COLO829 (cell line): ENCODE results near the gene TCEANC2.
"Not testable (repeated sequence)": the region's sequence is repeated elsewhere in the genome, so short reads cannot be mapped to it uniquely, and the experiment has no call there.

Experiments
- DNase-seq: peaks from one replicate; pipeline ENCODE4 v3.0.0; 2012; ENCODE audit warnings: low spot score

Gene TCEANC2

DNA sequence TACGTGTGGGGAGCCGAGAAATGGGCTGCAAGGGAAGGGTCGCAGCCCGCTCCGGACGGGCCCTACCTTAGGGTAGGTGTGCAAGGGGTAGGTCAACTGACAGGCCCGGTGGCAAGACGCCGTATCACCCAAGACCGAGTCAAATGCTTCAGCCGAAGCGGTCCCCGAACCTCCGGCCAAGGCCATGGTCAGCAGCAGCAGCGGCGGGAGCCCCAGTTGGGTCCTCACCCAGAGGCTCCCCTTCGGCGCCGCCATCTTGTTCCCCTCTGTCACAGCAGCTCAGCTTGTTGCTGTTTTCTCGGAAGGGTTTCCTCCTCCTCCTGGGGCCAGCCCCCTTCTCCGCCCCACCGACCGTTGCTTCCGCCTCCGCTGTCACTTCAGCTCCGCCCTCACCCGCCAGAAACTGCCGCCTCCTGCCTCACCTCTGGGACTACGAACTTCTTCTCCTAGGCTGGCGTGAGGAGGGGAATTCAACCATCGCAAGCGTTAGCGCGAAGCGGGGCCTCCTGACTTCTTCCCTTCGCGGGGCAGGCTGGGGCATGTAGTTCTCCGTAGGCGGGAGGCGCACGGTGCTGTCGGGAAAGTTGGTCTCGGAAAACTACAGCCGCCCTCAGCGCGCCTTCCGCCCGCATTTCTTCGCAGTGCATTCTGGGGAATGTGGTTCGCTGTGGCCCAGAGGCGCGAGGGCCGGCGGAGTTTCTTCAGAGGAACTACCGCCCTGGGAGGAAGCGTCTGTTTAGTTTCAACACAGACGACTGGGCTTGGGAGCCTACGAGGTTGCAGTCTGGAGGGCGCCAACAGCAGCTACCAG, at the start of gene TCEANC2, which contains the start of gene TMEM59:
Gene TCEANC2 (plus strand): TSS at position 675 of the 811 bp plus-strand sequence. CDS start 815 bp downstream, outside the sequence.
Gene TMEM59 (minus strand): TSS at position 271 of the 811 bp plus-strand sequence. CDS start 16 bp downstream, at position 255.
- peak; percentile 95 for DNase-seq

DNA sequence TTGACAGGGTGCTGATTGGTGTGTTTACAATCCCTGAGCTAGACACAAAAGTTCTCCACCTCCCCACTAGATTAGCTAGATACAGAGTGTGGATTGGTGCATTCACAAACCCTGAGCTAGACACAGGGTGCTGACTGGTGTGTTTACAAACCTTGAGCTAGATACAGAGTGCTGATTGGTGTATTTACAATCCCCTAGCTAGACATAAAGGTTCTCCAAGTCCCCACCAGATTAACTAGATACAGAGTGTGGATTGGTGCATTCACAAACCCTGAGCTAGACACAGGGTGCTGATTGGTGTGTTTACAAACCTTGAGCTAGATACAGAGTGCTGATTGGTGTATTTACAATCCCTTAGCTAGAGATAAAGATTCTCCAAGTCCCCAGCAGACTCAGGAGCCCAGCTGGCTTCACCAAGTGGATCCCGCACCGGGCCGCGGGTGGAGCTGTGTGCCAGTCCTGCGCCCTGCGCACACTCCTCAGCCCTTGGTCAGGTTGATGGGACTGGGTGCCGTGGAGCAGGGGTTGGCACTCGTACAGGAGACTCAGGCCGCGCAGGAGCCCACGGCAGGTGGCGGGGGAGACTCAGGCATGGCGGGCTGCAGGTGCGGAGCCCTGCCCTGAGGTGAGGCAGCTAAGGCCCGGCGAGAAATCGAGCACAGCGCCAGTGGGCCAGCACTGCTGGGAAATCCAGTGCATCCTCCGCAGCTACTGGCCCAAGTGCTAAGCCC, 49.5 kb upstream of the TCEANC2 start:
- not testable (repeated sequence) for DNase-seq

DNA sequence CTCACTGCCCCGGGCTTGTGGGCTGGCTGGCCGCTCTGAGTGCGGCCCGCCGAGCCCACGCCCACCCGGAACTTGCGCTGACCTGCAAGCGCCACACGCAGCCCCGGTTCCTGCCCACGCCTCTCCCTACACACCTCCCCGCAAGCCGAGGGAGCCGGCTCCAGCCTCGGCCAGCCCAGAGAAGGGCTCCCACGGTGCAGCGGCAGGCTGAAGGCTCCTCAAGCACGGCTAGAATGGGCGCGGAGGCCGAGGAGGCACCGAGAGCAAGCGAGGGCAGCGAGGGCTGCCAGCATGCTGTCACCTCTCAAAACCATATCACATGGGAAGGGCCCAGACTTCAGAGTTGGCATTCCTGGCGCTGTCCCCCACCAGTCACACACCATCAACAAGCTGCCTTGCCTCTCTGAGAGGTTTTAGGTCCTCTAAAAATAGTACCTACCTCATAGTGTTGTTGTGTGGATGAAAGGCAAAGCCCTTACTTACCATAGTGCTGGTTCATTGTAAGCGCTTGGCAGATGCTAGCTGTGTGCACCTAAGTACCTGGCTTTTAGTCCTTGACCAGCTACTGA, 48.8 kb upstream of the TCEANC2 start:
- DNase-seq: no peak

DNA sequence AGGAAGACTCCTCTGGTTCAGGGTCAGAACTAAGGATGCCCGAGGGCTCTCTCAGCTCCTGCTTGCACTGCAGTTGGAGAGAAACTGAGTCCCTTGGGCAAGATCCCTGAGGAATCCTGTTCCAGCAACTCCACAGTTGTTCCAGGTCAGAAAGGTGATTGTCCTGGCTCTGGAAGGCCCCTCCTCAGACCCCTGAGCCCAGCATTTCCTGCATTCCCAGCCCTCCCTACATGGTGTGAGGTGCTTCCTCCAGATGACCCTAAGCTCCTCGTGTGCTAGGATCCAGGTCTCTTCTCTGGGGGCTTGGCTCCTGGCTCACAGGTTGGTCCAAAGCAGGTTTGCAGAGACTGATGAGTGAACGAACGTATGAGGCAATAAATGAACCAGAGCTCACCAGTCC, 46.9 kb upstream of the TCEANC2 start:
- DNase-seq: no peak

DNA sequence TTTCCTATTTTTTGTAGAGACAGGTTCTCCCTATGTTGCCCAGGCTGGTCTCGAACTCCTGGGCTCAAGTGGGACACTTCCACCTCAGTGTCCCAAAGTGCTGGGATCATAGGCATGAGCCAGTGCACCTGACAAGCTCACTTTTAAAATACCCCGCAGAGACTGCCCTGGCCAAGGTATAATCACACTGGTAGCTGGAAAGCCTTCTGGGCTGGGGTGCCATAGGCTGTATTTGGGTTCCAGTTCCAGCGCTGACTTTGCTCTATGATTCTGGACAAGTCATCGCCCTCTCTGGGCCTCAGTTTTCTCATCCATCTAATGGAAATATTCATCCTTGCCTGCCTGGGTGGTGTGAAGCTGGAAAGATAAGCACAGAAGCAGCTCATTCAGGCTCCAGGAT, 45.8 kb upstream of the TCEANC2 start:
- DNase-seq: no peak

DNA sequence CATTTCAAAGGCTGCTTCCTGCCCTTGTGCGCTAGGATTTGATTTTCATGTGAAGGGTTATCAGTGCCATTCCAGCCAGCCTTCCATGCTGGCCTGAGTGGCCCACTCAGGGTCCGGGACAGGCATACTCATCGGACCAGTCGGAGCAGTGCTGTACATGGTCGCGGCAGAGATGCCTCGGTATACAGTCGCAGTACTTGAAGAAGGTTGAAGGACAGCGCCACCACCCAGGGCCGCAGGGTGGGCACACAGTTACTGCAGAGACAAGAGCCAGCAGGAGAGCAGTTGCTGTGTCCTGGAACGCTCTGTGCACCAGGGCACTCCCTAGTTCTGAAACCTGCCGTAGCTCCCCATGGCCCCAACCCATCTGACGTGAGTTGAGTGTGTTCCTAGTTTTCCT, 44.5 kb upstream of the TCEANC2 start:
- no peak for DNase-seq

DNA sequence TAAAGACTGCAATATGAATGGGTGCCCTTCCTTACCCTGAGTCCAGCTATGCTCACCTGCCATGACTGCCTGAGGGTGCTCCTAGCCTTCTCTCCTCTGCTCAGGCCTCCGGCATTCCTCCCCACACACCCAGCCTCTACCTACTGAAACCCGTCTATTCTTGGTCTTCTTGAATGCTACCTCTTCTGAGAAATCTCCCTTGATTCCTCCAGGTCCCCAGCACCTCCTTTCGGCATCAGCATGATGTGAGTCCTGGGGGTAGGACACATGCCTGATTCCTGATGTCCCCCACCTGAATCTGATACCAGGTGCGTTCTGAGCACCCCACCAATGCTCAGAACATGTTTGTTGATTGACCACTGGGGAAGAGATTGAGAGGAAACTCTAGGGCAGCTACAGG, 44.0 kb upstream of the TCEANC2 start:
- no peak for DNase-seq

DNA sequence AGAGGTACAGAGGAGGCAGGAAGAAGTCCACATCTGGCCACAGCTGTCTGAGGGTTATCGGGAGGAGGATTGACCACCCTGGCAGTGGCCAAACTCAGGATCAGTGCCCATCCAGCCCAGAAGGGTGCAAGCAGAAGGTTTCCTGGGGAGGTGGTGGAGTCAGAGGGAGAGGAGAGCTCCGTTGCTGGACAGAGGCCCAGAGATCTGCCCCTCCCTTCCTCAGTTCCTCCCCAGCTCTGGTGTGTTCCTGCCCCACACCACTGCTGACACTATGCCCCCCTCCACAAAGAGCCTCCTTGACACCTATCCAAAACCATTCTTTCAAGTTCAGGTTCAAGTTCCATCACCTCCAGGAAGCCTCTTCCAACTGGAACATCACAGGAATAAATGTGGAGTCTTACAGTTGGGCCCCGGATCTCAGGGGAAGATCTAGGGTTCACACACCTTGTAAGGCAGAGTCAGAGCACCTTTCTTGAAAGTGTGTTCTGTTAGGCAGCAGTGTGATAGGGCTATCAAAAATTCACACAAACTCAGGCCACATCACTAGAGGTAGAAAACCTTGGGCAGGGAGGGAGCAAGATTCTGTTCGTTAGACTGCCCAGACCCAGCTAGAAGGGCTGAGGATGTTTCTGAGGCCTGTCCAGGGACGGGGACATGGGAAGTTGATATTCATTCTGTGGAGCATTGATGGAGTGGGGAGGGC, 42.8 kb upstream of the TCEANC2 start:
- no peak for DNase-seq

DNA sequence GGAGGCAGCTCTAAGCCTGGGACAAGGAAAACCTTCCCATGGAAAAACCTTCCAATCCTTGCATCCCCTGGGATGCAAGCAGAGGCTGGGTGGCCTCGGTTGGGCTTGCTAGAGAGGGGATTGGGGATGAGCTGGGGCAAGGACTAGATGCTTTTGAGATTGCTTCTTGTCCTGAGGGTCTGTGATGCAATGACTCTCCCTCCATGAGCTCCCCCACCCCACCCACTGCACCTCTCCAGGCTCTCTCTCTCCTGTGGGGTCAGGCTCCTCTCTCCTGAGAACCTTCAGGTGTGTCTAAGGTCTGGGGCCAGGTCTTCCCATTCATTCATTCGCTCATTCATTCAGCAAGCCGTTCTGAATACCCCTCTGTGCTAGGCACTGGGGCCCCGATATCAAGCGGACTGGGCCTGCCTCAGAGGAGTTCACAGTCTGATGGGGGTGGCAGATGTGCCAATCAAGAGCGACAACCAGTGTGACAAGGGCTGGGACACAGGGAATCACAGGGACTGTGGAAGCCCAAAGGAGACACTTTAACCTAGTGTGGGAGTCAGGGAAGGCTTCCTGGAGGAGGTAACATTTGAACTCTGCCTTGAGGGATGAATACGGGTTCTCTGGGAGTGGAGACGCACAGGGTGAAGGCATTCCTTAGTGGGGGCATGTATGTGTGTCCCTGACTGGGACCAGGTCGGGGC, 41.9 kb upstream of the TCEANC2 start:
- DNase-seq: no peak

DNA sequence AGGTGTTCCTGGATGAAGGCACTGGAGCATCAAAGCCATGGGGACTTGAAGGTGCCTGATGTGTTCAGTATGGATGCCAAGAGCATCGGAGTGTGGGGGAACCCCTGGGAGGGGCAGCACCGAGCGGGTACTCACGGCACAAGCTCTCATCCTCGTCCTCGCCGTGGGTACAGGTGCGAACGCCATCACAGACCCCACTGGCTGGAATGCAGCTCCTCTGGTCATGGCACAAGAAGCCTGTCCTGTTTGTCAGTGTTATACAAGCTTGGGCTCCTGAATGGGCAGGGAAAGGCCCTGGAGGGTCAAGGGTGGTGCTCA, 41.4 kb upstream of the TCEANC2 start:
- DNase-seq: no peak

DNA sequence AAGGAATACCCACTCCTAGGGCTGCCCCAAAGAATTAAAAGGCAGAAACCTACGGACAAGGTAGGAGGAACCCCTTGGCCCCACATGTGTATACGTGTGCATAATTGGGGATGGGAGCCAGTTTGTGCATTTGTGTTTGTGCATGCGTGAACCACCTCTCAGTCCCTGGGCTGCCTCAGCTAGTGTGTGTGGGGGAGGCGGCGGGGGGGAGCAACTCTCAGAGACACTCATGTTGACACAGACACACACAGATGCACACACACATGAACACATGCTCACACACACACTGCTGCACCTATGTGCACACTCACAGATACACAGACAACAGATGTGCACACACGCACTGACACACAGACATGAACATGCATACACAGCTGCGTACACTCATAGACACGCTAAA, 40.5 kb upstream of the TCEANC2 start:
- DNase-seq: no peak

DNA sequence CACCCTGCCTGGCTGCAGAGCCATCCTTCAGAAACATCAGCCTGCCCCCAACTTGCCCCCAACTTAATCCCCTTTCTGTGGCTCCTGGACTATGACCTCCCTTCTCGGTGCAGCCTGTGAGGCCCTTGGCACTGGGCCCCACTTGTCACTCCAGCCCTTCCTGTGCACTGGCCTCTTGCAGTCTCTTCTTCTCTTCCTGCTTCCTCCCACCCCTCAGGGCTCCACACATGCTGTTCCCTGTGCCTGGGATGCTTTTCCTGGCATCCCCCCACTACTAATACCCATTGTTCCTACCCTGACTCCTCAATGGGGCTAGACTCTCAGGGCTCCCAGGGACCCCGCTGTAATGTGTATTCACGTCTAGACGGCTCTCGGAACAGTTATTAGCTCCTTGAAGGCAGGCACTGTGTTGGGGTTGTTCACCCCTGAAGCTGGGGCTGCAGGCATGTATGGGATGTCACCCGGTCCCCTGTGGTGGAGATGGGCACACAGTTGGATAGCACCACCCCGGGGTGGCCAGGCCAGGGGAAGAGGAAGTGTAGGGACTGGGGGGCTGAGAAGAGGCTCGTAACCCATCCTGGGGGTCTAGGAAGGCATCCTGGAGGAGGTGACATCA, 39.9 kb upstream of the TCEANC2 start:
- no peak for DNase-seq

DNA sequence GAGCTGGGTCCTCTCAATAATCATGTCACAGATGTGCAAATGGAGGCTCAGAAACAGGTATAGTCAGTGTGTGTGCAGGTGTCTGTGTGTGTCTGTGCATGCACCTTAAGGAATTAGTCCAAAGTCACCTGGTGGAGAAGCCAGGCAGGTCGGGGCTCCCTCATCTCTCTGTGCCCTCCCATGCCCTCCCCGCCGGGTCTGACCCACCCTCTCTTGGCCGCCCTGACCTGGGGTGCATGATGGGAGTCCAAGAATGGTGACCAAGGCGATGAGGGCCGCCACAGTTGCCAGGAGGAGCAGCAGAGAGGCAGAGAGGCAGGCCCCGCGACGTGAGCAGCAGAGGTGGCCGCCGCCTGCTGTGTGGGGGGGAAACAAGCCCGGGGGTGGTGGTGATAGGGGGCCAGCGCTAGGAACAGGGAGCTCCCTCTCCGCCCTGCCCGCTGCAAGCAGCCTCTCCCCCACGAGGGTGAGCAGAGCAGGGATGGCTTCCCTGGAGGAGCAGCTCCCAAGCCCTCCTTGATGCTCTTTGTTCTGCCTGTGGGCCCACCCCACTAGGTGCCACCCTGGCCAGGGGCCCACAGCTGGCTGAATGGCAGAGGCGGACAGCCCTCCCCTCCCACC, 39.3 kb upstream of the TCEANC2 start:
- DNase-seq: no peak

DNA sequence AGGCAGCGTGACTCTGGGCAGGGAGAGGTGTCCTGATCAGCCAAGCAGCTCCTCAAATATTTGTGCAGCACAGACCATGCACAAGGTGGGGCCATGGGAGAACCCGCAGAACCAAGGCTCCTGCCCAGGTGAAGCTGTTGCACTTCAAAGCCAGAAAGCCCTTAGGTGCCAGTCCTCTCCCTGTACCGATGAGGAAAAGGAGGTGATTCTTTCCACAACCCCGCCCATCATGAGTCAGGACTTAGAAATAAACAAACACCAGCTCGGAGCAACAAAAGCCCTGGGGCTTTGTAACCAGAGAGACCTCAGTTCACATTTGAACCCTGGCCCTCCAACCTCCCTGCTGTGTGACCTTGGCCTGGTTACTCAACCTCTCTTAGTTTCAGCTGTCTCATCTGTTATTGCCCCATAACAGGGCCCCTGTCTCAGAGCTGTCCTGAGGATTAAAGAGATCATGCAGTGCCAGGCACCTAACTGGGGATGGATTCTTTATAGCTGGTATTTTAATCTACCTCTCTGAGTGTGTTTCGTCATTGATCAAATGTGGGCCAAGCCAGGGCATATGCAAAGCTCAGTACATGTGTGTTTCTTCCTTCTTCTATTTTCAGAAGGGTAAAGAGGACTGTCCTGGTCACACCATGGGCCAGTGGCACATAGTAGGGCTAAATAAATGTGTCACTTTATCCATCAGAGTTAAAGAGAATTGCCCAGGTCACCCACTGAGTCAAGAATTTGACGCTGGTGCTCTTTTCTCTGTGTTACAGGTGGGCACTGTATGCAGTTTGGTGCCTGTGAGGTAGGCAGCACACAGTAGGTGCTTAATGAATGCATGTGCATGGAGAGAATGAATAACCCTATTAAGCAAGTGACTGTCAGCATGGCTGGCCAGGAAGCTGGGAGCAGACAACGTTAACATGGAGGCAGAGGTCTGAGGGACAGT, 36.8 kb upstream of the TCEANC2 start:
- DNase-seq: no peak

DNA sequence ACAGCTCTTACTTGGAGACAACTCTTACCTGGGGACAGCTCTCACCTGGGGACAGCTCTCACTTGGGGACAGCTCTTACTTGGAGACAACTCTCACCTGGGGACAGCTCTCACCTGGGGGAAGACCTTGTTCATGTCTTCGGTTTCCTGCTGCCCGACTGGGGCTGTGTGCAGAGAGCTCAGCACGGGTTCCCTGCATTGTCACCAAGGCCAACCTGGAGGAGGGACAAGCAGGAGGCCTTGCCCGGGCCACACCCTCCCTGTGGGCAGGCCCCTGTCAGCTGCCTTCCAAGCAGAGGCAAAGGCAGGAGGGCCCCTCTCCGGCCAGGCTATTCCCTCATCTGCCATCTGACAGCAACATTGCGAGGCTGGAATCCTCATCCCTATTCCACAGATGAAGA, 35.4 kb upstream of the TCEANC2 start, which contains the start of gene LDLRAD1:
Gene LDLRAD1 (minus strand): TSS at position 208 of the 400 bp plus-strand sequence. CDS start 74 bp downstream, at position 134.
- DNase-seq: no peak

DNA sequence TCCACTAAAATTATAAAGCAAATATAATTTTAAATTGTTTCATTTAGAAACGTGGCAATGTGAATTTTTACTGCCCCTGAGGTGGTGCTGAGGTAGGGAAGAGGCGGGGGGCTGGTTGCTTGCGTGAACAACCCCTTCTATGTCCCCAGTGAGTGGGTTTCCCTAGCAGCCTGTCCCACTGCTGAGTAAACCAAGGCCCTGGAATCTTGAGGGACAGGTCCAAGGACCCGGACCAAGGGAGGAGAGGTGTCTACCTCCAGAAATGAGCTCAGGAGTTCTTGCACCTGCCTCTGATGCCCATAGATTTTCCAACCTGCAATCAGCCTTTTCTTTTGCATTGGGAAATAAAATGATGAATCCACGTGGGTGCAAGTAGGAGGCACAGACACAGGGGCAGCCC, 34.8 kb upstream of the TCEANC2 start:
- no peak for DNase-seq

DNA sequence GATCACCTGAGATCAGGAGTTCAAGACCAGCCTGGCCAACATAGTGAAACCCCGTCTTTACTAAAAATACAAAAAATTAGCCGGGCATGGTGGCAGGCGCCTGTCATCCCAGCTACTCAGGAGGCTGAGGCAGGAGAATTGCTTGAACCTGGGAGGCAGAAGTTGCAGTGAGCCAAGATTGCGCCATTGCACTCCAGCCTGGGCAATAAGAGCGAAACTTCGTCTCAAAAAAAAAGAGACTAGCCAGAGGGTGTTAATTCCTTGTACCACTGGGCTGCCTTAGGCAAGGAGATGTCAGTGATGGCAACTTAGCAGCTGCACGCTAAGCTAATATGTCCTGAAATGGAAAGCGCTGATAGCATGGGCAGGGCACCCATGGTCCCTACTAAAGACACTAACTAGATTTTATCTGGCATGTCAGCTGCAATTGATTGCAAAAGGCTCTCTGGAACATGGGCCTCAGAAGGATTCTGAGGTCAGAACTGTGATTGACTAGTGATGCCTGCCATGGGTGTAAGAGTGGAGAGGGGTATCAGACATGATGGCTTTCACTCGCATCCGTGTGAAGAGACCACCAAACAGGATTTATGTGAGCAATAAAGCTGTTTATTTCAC, 33.7 kb upstream of the TCEANC2 start:
- DNase-seq: not testable (repeated sequence)

DNA sequence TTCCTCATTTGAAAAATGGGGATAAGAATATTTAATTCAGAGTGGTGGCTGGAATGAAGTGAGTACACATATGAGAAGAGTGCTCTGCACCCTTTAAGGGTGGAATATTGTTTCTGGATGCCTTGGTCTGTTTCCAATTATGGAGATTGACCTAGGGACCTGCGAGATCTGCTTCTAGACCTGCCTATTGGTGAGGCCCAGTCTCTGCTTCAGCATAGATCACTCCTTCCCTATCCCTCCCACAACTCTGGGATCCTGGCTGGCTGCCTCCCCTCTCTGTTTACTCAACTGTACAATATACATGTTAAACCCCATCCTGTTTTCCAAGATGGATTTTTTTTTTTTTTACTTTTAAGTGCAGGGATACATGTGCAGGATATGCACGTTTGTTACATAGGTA, 29.1 kb upstream of the TCEANC2 start:
- no peak for DNase-seq

DNA sequence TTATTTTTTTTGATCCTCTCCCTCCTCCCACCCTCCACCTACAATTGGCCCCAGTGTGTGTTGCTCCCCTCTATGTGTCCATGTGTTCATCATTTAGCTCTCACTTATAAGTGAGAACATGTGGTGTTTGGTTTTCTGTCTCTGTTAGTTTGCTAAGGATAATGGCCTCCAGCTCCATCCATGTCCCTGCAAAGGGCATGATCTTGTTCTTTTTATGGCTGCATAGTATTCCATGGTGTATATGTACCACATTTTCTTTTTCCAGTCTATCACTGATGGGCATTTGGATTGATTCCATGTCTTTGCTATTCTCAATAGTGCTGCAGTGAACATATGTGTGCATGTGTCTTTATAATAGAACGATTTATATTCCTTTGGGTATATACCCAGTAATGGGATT, 28.6 kb upstream of the TCEANC2 start:
- not testable (repeated sequence) for DNase-seq
